ENCODE data around the gene HLA-DMA.
A peak's percentile ranks its signal among the peaks of the same experiment; 100 is the strongest.

HLA-DMA gene

DNA sequence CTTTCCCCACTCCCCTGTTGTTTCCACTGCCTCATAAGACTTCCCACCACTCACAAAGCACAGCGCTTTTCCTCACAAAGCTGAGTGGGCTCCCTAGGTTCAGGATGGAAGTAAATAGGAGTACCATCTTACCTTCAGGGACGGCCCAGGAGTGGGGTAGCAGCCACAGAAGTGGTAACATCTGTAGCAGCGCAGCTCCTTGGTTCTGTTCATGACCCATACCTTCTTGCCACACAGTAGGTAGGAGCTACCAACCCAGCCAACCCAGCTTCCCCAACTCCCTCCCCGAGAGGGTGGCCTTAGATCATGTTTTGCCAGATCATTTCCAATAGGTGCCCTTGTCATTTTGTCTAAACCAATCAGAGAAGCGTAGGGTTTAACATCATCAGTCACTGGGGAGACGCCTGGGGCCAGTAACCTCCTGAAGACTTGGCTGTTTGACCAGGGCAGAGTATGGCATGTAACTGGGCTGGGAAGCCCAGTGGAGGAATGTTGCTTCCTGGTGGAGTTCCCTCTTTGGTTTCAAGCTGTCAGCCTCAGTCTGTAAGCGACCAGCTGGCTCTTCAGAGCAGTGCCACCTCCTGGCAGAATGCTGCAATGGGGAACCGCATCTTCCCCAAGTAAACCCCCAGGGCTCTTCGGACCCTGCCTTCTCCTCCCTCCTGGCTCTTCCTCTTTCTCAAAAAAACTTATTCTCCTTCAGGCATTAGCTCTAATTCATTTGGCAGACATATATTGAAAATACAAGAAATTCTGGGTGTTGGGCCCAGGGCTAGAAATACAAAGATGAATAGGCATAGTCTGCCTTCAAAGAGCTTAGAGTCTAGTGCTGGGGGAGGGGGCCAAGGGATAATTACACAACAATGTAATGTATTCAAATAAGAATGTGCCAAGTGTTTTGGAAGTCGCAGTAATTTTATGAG, at the start of gene HLA-DMA:
Gene HLA-DMA, minus strand, starts transcription at position 281 of the 923 bp plus-strand sequence. Its CDS starts 61 bp downstream, at position 220.
- DNase-seq = peak; percentile 86

DNA sequence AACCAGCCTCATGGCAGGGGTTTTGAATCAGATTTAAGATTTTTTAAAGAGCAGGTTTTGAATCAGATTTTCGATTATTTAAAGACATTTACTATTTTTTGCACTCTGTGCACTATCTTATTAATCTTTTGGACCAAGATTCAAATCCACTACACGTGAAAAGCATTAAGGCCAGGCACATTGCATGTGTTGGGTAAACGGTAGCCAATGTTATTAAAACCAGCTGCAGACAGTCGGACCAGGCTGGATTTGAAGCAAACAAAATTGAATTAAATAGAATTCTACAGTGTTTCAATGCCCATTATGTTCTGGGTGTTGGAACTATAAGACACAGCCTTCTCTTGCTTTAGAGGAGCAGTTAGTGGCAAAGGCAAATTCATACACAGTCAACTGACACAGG, 48.8 kb upstream of the HLA-DMA start:
- DNase-seq = no peak

DNA sequence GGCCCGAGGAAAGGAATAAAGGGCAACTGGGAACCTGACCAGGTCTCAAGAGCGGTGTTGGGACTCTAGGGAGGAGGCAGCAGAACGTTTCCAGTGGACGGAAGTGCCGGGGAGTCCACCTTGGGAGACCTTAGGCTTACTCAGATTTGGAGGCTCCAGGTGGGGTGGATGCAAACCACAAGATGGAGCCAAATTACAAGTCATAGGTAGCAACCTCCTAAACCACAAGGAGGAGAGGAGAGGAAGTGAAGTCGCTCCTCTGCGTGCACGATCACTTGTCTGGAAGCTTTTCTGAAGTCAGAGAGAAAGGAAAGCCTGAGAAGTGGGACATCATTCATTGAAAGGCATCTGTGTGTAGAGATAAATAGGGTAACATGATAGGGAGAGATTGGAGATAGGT, 47.2 kb upstream of the HLA-DMA start:
- no peak for DNase-seq

DNA sequence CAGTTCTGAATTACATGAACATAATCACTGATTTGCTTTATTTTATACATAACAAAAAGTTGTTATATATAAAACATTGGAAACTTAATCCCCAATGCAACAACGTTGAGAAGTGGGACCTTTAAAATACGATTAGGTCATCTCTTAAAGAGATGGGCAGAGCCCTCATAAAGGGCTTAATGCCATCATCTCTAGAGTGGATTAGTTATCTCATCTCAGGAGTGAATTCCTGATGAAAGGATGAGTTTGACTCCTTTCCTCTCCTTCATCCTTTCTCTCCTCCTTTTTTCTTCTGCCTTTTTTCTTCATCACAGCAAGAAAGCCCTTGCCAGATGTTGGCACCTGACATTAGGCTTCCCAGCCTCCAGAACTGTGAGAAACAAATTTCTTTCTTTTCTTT, 42.6 kb upstream of the HLA-DMA start:
- no peak for DNase-seq

DNA sequence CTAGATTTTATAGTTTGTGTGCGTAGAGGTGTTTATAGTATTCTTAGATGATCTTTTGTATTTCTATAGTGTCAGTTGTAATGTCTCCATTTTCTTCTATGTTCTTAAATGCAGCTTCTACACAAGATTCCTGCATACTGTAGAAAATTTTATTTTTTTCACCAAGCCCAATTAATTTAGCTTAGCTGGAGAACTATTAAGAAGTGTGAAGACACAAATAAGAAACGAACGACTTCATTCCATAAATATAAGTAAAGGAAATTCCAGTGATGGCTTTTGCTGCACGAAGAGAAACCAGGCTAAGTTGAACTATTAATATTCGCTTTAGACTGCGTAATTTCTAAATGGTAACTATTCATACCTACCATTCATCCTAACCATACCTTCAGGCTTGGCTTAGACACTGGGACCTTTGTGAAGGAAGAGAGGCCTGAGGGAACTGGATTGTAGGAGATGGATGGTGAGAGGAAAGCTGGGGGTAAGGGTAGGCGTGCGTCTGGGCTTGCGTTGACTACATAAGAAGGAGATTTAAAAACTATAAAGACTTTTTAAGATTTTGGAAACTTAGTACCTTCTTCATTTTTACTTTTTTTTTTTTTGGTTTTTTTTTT, 40.6 kb upstream of the HLA-DMA start:
- DNase-seq = no peak

DNA sequence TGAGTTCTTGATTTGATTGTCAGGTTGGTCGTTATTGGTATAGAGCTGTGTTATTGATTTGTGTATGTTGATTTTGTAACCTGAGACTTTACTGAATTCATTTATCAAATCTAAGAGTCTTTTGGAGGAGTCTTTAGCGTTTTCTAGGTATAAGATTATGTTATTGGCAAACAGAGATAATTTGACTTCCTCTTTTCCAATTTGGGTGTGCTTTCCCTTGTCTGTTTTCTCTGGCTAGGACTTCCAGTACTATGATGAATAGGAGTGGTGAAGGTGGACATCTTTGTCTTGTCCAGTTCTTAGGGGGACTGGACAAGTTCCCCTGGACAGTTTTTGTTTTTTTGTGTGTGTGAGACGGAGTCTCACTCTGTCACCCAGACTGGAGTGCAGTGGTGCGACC, 39.1 kb upstream of the HLA-DMA start:
- no peak for DNase-seq

DNA sequence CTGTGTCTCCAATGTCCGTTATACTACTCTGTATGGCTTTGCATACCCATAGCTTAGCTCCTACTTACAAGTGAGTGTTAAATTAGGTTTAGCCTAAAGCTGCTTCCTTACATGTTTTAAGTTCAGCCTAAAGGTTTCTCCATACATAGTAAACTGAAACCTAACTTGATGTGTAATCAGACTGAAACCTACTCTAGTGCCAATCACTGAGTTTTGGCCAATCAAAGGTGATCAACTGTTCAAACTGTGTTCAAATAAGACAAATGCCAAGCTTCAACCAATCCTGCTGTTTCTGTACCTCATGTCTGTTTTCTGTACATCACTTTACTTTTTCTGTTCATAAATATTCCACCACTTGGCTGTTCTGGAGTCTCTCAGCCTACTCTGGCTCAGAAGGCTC, 36.5 kb upstream of the HLA-DMA start:
- DNase-seq = no peak

DNA sequence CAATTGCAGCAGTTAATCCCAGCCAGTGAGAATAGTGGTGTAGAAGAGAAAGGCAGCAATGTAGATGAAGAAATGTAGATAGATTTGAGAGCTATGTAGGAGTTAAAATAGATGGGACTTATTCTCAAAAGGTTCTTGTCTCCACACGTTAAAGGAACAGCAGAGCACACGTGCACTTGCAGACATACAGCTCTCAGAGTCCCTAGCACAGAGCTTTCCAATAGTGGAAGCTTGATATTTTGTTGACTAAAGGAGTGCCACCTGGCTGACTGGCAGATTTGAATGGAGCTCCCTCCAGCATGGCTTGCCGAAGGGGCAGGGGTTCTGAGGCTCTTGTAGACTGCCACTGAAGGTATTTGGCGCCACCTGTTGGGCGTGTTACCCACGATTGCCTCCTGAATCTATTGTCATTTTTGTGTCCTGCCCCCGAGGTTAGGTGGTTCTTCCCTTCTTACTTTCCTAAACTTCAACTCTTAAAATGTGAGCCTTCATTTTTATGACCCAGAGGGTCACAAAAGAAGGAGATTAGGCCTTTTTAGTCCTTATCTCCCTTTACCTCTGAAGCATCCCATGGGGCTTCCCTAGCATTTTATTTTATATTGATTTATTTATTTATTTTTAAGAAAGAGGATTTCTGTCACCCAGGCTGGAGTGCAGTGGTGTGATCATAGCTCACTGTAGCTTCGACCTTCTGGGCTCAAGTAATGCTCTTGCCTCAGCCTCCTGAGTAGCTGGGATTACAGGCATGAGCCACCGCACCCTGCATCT, 31.9 kb upstream of the HLA-DMA start:
- peak; percentile 56 for DNase-seq

DNA sequence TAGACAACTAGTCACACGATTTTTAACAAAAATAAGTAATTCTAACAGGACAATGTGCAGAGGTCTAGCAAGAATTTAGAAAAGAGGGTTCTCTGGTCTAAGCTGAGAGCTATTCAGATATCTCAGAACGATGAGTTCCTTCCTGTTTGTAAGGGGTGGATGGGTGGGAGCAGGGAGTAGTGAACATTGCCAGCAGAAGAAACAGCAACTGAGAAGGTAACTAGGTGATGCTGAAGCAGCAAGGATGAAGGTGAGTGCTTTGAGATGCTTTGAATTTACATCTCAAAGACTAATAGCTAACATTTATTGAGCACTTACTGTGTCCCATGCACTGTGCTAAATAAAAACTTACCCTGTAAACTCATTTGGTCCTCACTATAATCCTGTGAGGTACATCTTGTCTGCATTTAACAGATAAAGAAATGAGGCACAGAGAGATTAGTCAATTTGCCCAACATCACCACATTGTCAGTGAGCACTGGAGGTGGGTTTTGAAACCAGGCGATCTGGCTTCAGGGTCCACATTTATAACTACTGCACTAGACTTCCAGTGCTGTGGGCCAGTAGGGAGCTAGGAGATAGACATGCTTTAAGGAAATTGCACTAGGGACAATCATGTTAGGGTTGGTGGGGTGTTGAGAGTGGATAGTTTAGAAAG, 31.2 kb upstream of the HLA-DMA start:
- no peak for DNase-seq

DNA sequence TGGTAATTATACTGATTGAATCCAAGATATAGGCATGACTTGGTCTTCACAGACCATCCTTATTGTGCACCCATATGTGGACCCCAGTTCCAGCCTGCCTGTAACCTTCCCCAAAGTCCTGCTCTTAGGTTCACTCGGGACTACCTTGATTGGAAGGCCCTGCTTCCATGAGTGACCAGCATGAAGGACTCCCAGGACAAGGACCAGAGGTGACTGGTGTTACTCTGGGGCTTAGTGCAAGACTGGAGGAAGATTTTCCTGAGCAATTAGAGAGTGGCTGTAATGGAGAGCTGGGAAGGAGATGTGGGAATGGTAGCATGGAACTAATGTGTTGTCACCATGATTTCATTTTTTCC, 30.6 kb upstream of the HLA-DMA start:
- DNase-seq = no peak

DNA sequence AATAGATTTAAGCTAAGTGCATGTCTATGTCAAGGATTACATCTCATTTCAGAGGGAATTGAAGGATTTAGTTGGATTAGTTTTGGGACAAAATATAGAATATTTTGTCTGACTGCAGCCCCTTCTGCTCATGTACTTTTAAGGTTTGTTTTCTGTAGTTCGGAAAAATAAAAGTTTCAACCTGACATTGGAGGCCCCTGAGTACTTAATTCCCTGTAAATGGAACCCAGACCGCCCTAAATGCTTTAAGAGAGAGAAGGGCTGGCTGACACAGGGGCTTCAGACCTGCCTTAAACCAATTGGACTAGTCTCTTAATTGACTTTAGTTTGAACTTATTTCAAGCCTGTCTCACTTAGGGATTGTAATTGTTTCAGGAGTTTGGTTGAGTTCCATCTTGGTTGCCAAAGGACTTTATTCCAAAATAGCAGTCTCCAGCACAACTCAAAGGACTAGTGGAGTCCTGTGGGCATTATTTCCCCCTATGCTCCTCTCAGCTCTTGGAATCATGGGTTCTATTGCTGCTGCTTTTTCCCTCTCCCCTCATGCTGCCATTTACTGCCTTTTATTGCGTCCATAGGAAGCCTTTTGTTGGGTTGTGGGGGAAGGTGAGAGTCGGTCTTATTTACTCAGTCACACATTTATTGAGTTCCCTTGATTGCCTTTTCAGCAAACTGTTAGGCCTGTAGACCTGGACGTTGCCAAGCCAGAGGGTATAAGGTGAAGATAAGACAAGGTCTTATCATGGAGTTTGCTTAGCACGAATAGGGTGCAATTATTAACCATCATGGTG, 30.0 kb upstream of the HLA-DMA start:
- no peak for DNase-seq

DNA sequence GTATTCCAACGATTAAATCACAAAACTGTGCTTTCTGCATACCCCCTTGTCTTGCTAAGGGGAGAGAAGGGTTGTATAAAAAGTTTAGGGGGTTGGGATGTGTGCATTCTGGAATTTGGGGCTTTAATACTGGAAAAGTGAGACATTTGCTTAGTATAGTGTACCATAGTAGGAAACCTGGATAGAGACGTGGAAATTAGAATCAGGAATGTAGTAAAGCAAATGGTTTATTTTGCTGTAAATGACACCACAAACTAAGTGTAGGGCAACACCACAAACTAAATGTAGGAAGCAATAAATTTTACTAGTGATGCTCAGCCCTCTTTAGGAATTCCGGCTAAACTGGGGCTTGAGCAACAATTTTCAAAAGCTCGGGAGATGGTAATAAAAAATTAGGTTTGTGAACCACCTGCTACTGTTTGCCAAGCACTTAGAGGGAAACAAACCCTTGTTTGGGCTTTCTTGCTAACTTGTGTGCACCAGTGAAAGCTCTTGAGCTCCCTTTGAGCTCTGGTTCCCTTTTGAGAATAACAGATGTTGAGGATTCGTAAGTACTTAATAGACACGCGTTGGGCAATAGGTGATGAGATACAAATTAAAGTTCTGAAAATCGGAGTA, 29.3 kb upstream of the HLA-DMA start:
- no peak for DNase-seq

DNA sequence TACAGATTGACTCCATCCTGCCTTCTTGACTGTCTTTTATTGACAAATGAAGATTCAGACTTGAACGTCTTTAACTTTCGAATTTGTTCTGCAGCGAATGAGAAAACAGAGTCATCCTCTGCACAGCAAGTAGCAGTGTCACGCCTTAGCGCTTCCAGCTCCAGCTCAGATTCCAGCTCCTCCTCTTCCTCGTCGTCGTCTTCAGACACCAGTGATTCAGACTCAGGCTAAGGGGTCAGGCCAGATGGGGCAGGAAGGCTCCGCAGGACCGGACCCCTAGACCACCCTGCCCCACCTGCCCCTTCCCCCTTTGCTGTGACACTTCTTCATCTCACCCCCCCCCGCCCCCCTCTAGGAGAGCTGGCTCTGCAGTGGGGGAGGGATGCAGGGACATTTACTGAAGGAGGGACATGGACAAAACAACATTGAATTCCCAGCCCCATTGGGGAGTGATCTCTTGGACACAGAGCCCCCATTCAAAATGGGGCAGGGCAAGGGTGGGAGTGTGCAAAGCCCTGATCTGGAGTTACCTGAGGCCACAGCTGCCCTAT, 27.7 kb upstream of the HLA-DMA start:
- DNase-seq = no peak

DNA sequence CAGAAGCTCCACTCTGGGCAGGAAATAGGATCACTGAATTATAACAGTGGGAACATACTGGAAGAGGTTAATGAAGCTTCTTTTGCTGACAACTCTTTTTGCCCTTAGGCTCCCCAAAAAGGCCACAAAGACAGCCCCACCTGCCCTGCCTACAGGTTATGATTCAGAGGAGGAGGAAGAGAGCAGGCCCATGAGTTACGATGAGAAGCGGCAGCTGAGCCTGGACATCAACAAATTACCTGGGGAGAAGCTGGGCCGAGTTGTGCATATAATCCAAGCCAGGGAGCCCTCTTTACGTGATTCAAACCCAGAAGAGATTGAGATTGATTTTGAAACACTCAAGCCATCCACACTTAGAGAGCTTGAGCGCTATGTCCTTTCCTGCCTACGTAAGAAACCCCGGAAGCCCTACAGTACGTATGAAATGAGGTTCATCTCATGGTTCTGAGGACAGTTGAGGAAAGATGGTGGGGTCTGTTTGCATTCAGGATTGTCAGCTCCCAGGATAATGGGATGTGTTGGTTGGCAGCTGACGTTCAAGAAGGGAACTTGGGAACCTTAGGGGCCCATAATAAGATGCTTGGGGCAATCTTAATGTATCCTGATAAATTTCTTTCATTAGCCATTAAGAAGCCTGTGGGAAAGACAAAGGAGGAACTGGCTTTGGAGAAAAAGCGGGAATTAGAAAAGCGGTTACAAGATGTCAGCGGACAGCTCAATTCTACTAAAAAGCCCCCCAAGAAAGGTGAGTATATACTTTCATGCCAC, 27.0 kb upstream of the HLA-DMA start:
- no peak for DNase-seq

DNA sequence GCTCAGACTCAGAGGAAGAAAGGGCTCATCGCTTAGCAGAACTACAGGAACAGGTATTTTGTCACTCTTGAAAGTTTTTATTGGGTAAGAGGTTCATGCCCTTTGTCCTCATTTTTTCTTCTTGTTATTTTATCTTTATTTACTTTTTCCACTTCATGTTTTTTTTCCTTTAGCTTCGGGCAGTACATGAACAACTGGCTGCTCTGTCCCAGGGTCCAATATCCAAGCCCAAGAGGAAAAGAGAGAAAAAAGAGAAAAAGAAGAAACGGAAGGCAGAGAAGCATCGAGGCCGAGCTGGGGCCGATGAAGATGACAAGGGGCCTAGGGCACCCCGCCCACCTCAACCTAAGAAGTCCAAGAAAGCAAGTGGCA, 25.0 kb upstream of the HLA-DMA start:
- no peak for DNase-seq

DNA sequence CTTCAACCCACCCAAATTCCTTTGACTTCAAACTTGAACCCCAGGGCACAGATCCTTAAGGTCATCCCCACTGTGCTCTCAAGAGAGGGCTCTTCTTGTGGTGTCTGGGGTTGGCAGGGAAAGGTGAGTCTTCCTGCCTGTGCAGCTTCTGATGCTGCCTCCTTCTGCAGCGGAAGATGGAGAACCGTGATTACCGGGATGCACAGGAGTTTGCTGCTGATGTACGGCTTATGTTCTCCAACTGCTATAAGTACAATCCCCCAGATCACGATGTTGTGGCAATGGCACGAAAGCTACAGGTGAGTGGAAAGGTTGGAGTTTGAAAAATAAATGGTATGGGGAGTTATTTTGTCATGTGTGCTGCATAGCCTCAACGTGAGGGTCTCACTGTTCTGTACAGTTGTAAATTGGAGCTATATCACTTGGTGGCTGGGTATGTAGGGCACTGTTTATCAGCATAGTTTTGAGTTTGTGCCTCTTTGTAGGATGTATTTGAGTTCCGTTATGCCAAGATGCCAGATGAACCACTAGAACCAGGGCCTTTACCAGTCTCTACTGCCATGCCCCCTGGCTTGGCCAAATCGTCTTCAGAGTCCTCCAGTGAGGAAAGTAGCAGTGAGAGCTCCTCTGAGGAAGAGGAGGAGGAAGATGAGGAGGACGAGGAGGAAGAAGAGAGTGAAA, 24.5 kb upstream of the HLA-DMA start:
- no peak for DNase-seq

DNA sequence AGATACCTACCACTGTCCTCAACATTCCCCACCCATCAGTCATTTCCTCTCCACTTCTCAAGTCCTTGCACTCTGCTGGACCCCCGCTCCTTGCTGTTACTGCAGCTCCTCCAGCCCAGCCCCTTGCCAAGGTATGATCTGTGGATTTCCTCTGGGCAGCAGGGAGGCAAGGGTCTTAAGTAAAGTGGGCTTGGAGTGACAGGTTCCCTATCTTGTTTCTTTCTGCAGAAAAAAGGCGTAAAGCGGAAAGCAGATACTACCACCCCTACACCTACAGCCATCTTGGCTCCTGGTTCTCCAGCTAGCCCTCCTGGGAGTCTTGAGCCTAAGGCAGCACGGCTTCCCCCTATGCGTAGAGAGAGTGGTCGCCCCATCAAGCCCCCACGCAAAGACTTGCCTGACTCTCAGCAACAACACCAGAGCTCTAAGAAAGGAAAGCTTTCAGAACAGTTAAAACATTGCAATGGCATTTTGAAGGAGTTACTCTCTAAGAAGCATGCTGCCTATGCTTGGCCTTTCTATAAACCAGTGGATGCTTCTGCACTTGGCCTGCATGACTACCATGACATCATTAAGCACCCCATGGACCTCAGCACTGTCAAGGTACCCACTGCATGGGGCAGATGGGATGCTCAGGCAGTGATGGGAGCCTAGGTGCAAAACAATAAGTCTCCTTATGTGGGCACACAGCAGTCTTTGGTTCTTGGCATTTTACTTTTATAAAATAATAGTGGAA, 23.6 kb upstream of the HLA-DMA start:
- no peak for DNase-seq

DNA sequence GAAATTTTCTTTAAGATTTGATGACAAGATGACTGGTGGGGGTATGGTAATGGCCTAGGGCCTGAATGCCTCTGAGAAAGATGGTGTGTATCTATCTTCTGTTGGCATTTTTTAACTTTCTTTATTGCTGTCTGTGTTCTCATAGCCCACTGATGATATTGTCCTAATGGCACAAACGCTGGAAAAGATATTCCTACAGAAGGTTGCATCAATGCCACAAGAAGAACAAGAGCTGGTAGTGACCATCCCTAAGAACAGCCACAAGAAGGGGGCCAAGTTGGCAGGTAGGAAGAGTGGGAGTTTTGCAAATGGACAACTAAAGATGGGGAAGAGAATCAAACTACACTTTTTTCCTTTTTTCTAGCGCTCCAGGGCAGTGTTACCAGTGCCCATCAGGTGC, 23.0 kb upstream of the HLA-DMA start:
- no peak for DNase-seq

DNA sequence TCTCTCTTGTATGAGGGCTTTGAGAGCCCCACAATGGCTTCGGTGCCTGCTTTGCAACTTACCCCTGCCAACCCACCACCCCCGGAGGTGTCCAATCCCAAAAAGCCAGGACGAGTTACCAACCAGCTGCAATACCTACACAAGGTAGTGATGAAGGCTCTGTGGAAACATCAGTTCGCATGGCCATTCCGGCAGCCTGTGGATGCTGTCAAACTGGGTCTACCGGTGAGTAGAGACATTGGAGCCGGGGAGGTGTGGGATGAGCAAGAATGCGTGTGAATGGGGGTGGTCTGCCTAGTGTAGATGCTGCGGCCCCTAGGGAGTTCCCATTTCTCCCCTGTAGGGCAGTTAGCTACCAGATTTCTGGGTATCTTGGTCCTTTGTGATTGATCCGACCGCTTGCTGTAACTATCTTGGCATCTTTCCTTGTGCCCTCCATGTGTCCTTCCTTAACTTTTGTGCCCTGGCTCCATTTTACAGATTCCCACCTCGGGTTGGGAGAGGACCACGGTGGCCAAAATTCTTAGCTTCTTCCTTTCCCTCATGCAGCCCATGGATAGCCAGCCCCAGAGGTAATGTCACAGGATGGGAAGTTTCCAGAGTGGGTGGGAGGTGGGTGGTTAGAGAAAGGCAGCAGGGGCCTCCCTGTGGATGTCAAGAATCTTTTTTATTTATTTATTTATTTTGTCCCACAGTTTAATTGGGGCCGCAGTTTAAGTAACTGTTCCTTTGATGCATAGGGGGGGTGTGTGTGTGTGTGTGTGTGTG, 21.8 kb upstream of the HLA-DMA start:
- DNase-seq = no peak
